ENCODE measurements around the gene LRRC8B. TPM values are rescaled to one million over a fixed set of nuclear protein-coding genes. Genes with fewer than 3 reads are reported as not detected.

LRRC8B gene
- total and polyA plus RNA-seq, 9 of the 15 experiments (the other 6 are each of a cell fraction or from before 2014, with no cell fraction given) = 4.3 to 43.7 (median 14.4) TPM

- H3K9me3 ChIP-seq (replicated peaks; ENCODE audit: control insufficient read depth, insufficient read depth, low read depth, low read length) = no peaks in the 10 kb centered on the region
- ATAC-seq (peak; percentile 82), FAIRE-seq (no peak), DNase-seq (ENCODE audit: extremely low read depth in 1 of 4, low spot score in 3 of 4) (peak; percentile 59 to 64 (median 60))
- H3K4me2 ChIP-seq (ENCODE audit: insufficient read depth, low read length) = peak overlapping the region; percentile 93
- peaks cover 41% of the 10 kb centered on the region for H3K79me2 ChIP-seq (ENCODE audit: control insufficient read depth, insufficient read depth, low read length)
- POLR2A ChIA-PET = interaction anchor here (0.6 to 1.2 kb wide), 4 partner anchors 9 to 189 kb away, joined by 3 to 6 read pairs (median 4); no protein-coding TSS in a partner anchor
- BruUV-seq (replicated peaks) = no TSS peak
- no peaks in the 10 kb centered on the region for H4K20me1 ChIP-seq (replicated peaks; ENCODE audit: control insufficient read depth, insufficient read depth, low read length)
- CTCF ChIA-PET (ENCODE audit: low intra/inter-chr PET ratio) = interaction anchor here (3.1 kb wide), 1 partner anchor 130 kb away, joined by 29 read pairs; no protein-coding TSS in a partner anchor
- H3K4me1 ChIP-seq (replicated peaks in 1 of 2; ENCODE audit: control insufficient read depth in 2 of 2, insufficient read depth in 2 of 2, low read length in 2 of 2) = peaks cover 13 to 20% of the 10 kb centered on the region in 2 experiments
- peak overlapping the region; percentile 92 for H2AFZ ChIP-seq (ENCODE audit: low read depth, low read length)
- in situ Hi-C loops (cut with MboI) = loop anchor here (5.0 kb wide), 3 partner anchors 69 to 359 kb away; no protein-coding TSS in a partner anchor
- no peaks in the 10 kb centered on the region for H3K36me3 ChIP-seq (ENCODE audit: control insufficient read depth, insufficient read depth, low read length)
- WGBS (ENCODE audit: insufficient coverage, low coverage, missing lambda C conversion rate) = under 1% methylated on average over 28 of the region's 57 CpGs
- intact Hi-C loops (cut with micrococcal nuclease) = loop anchor here (2.0 to 5.0 kb wide), 2 partner anchors 69 to 354 kb away; no protein-coding TSS in a partner anchor
- H3K9me1 ChIP-seq (ENCODE audit: control insufficient read depth, insufficient read depth, low read length) = no peaks in the 10 kb centered on the region
- H3K27ac ChIP-seq (ENCODE audit: extremely low read depth, low read depth, low read length) = peak overlapping the region; percentile 67
- H3K9ac ChIP-seq (ENCODE audit: insufficient read depth in 1 of 2, low read depth in 2 of 2, low read length in 2 of 2) = peak overlapping the region; percentile 76 to 98
- H3K4me3 ChIP-seq = peak overlapping the region; percentile 76
- H3K27me3 ChIP-seq (ENCODE audit: control insufficient read depth in 2 of 2, insufficient read depth in 2 of 2, low read length in 2 of 2) = no peaks in the 10 kb centered on the region
- TF ChIP-seq POU5F1 (IDR thresholded peaks at IDR 0.05; ENCODE audit: borderline replicate concordance, low read depth, low read length, partially characterized antibody) = no peak
- 0 out of 2 replicates have a peak, but pooled peaks have one; percentile 16 for TF ChIP-seq SMARCE1 (IDR thresholded peaks at IDR 0.05)
- 0 out of 4 replicates have a peak, but pooled peaks of 1 of the 2 experiments have one; percentile 12 for TF ChIP-seq TRIM24 (IDR thresholded peaks at IDR 0.05)
- no peak for TF ChIP-seq HCFC1 (IDR thresholded peaks at IDR 0.05; ENCODE audit: low read depth, low read length)
- TF ChIP-seq JUND (IDR thresholded peaks at IDR 0.05; ENCODE audit: borderline replicate concordance, low read depth, low read length) = no peak
- no peak for TF ChIP-seq JUND (tag; IDR thresholded peaks at IDR 0.05; ENCODE audit: borderline replicate concordance, low read depth, low read length)
- peak; percentile 12; the same call in 1 of the 2 replicates for TF ChIP-seq SIN3B (IDR thresholded peaks at IDR 0.05; ENCODE audit: low read depth)
- peak; percentile 47 for TF ChIP-seq CCNT2 (IDR thresholded peaks at IDR 0.05; ENCODE audit: borderline replicate concordance, extremely low read depth, insufficient read length, low read depth, low read length)
- no peak for TF ChIP-seq SAFB2 (IDR thresholded peaks at IDR 0.05; ENCODE audit: borderline replicate concordance, low read depth, low read length, severe bottlenecking)
- TF ChIP-seq ZNF121 (CRISPR knock-in tag; conservative IDR thresholded peaks at IDR 0.05) = peak; percentile 40; the same call in 1 of the 2 replicates
- TF ChIP-seq KAT7 (CRISPR knock-in tag; IDR thresholded peaks at IDR 0.05; ENCODE audit: borderline replicate concordance) = peak; percentile 88; the same call in 1 of the 2 replicates
- no peak for TF ChIP-seq CREB1 (IDR thresholded peaks at IDR 0.05)
- TF ChIP-seq CREB1 (CRISPR knock-in tag; IDR thresholded peaks at IDR 0.05) = 0 out of 2 replicates have a peak, but pooled peaks have one; percentile 37
- TF ChIP-seq HMGN3 (IDR thresholded peaks at IDR 0.05; ENCODE audit: borderline replicate concordance, extremely low read depth, insufficient read length, low read depth, low read length) = peak; percentile 52
- no peak for TF ChIP-seq ZNF79 (CRISPR knock-in tag; IDR thresholded peaks at IDR 0.05; ENCODE audit: low read depth)
- 0 out of 2 replicates have a peak, but pooled peaks have one; percentile 32 for TF ChIP-seq ZFX (CRISPR knock-in tag; IDR thresholded peaks at IDR 0.05)
- TF ChIP-seq HOXB6 (CRISPR knock-in tag; IDR thresholded peaks at IDR 0.05; ENCODE audit: borderline replicate concordance) = no peak
- TF ChIP-seq U2AF2 (optimal IDR thresholded peaks at IDR 0.05; ENCODE audit: low read depth, low read length) = no peak
- no peak for TF ChIP-seq ZNF263 (CRISPR knock-in tag; IDR thresholded peaks at IDR 0.05; ENCODE audit: borderline replicate concordance)
- peak; percentile 26; the same call in 1 of the 2 replicates for TF ChIP-seq L3MBTL2 (IDR thresholded peaks at IDR 0.05)
- 0 out of 2 replicates have a peak, but pooled peaks have one; percentile 35 for TF ChIP-seq BCOR (IDR thresholded peaks at IDR 0.05)
- no peak for TF ChIP-seq TCF7L2 (IDR thresholded peaks at IDR 0.05; ENCODE audit: low read depth, low read length)
- no peak for TF ChIP-seq MNT (conservative IDR thresholded peaks at IDR 0.05)
Measured at GRCh38 chr1:89633248-89633799, 108.7 kb downstream of the LRRC8B start.
